Measurements from ENCODE around the gene HMG20B. TPM values are rescaled to one million over a fixed set of nuclear protein-coding genes. Genes with fewer than 3 reads are reported as not detected.

The HMG20B gene
- total and polyA plus RNA-seq, 2 of the 8 experiments (the other 6 are each of a cell fraction or from before 2014, with no cell fraction given) = 42.9 to 74.2 TPM

GRCh38 chr19:3585301-3586126 is 12.8 kb downstream of the HMG20B start, which contains the start of gene GIPC3:
Gene GIPC3 (plus strand): TSS chr19:3585478. CDS start chr19:3585598, 120 bp downstream.
- no peaks in the 10 kb centered on the region for H3K79me1 ChIP-seq (ENCODE audit: low read depth, low read length)
- no peak within 1 kb of the TSS for H2BK120ac ChIP-seq (replicated peaks; ENCODE audit: low read depth, low read length)
- peaks cover 11 to 21% (median 14%) of the 10 kb centered on the region in 4 experiments; a peak in 6 of 7 replicates for H3K27me3 ChIP-seq (replicated peaks in 1 of 4; ENCODE audit: control insufficient read depth in 3 of 4, extremely low read depth in 1 of 4, insufficient read depth in 3 of 4, low read length in 3 of 4)
- no peak within 1 kb of the TSS for H4K5ac ChIP-seq (ENCODE audit: insufficient read length, low read depth, low read length)
- H3K36me3 ChIP-seq (ENCODE audit: control insufficient read depth in 2 of 4, insufficient read depth in 4 of 4, low read length in 3 of 4) = no peaks in the 10 kb centered on the region
- H3K4me1 ChIP-seq (replicated peaks in 1 of 4; ENCODE audit: control insufficient read depth in 3 of 4, insufficient read depth in 4 of 4, low read length in 3 of 4) = peaks cover 0 to 4% (median 0%) of the 10 kb centered on the region in 4 experiments; a peak in 3 of 7 replicates
- H3K18ac ChIP-seq (ENCODE audit: extremely low read depth, low read length) = peak within 1 kb of the TSS; percentile 19; the same call in 1 of the 2 replicates
- peak within 1 kb of the TSS; percentile 25 for H3K56ac ChIP-seq (replicated peaks; ENCODE audit: insufficient read length, low read depth, low read length)
- H3K4ac ChIP-seq (replicated peaks; ENCODE audit: insufficient read length, low read depth, low read length) = no peak within 1 kb of the TSS
- peak in 1 of 2 experiments; percentile 70 for DNase-seq (ENCODE audit: low read depth in 1 of 2, low spot score in 2 of 2)
- peak within 1 kb of the TSS; percentile 68 for H4K8ac ChIP-seq (ENCODE audit: extremely low read depth, insufficient read depth, low read length)
- peak within 1 kb of the TSS; percentile 68 to 86; a peak in 3 of 4 replicates for H3K4me2 ChIP-seq (ENCODE audit: insufficient read depth in 1 of 2, low read depth in 2 of 2, low read length in 2 of 2)
- WGBS, 2 experiments (ENCODE audit: extremely low coverage in 1 of 2, insufficient coverage in 1 of 2, insufficient read length in 1 of 2, insufficient replicate concordance in 2 of 2, low coverage in 1 of 2, low lambda C conversion rate in 2 of 2, missing lambda C conversion rate in 1 of 2) = 30% methylated on average over 22 of the region's 84 CpGs; no CpG with 5 or more reads in 1 of the 2 experiments
- no peak within 1 kb of the TSS for H3K9ac ChIP-seq (replicated peaks in 1 of 4; ENCODE audit: extremely low read depth in 1 of 4, low read depth in 3 of 4, low read length in 3 of 4)
- ChIA-PET POLR2A (ENCODE audit: partially characterized antibody) (interaction anchor here (1.2 to 1.6 kb wide), 2 partner anchors 7 to 18 kb away, joined by 3 to 7 read pairs; no protein-coding TSS in a partner anchor), CTCF (ENCODE audit: partially characterized antibody) (interaction anchor here (0.7 to 4.7 kb wide), 24 partner anchors 10 to 247 kb away, joined by 3 to 38 read pairs (median 4); partner anchors contain the start of genes MFSD12 and TJP3)
- H3K23ac ChIP-seq (ENCODE audit: insufficient read length) = no peak within 1 kb of the TSS
- H2AFZ ChIP-seq (ENCODE audit: low read length) = peak within 1 kb of the TSS; percentile 1; the same call in 1 of the 2 replicates
- no peak within 1 kb of the TSS for H2BK20ac ChIP-seq (ENCODE audit: low read length)
- H3K23me2 ChIP-seq (ENCODE audit: low read depth, low read length) = peaks cover 5% of the 10 kb centered on the region; the same call in 1 of the 2 replicates
- H3K27ac ChIP-seq (ENCODE audit: low read depth, low read length) = no peak within 1 kb of the TSS
- no peaks in the 10 kb centered on the region for H4K20me1 ChIP-seq (replicated peaks in 1 of 2; ENCODE audit: control insufficient read depth in 1 of 2, insufficient read depth in 2 of 2, low read length in 2 of 2)
- H3K14ac ChIP-seq (ENCODE audit: insufficient read length) = no peak within 1 kb of the TSS
- H2BK5ac ChIP-seq (ENCODE audit: low read depth, low read length) = no peak within 1 kb of the TSS
- H3K79me2 ChIP-seq (ENCODE audit: control insufficient read depth in 1 of 2, insufficient read depth in 2 of 2, low read length in 2 of 2) = no peaks in the 10 kb centered on the region
- peak within 1 kb of the TSS; percentile 27 to 63 (median 34); a peak in 7 of 8 replicates for H3K4me3 ChIP-seq (ENCODE audit: extremely low read depth in 1 of 4, insufficient read depth in 2 of 4, low read depth in 3 of 4, low read length in 4 of 4)
- H2AK5ac ChIP-seq (ENCODE audit: low read depth, low read length) = no peak within 1 kb of the TSS
- peaks cover 0 to 6% of the 10 kb centered on the region in 2 experiments; a peak in 1 of 4 replicates for H3K9me3 ChIP-seq (ENCODE audit: insufficient read depth in 2 of 2, low read depth in 1 of 2, low read length in 1 of 2)
- FAIRE-seq = no peak
- H4K91ac ChIP-seq (replicated peaks; ENCODE audit: insufficient read length, low read length) = no peak within 1 kb of the TSS
- H2BK12ac ChIP-seq (ENCODE audit: low read depth, low read length) = no peak within 1 kb of the TSS
- no peak within 1 kb of the TSS for H2BK15ac ChIP-seq (ENCODE audit: low read length)
- no peak for TF ChIP-seq USF2 (IDR thresholded peaks at IDR 0.05; ENCODE audit: low read length)
- TF ChIP-seq HDAC2 (IDR thresholded peaks at IDR 0.05; ENCODE audit: borderline replicate concordance in 1 of 2, low read depth in 2 of 2, low read length in 2 of 2) = 0 out of 4 replicates have a peak, but pooled peaks of 1 of the 2 experiments have one; percentile 29
- TF ChIP-seq GTF2F1 (IDR thresholded peaks at IDR 0.05; ENCODE audit: borderline replicate concordance, low read depth, low read length) = no peak
- TF ChIP-seq RNF2 (IDR thresholded peaks at IDR 0.05; ENCODE audit: borderline replicate concordance, low read depth, low read length, missing control alignments, poor library complexity, severe bottlenecking) = peak; percentile 43
- no peak for TF ChIP-seq SP1 (IDR thresholded peaks at IDR 0.05; ENCODE audit: low read depth, low read length)
- TF ChIP-seq CREB1 (IDR thresholded peaks at IDR 0.05) = no peak
- no peak for TF ChIP-seq ATF3 (IDR thresholded peaks at IDR 0.05; ENCODE audit: insufficient read depth, low read depth, low read length)
- no peak for TF ChIP-seq SIN3A (conservative IDR thresholded peaks at IDR 0.05 in 1 of 2, IDR thresholded peaks at IDR 0.05 in 1 of 2; ENCODE audit: low read depth in 1 of 2, low read length in 2 of 2)
